ENCODE measurements around the gene ARSD. TPM values are rescaled to one million over a fixed set of nuclear protein-coding genes. Genes with fewer than 3 reads are reported as not detected.

ARSD gene
- polyA plus RNA-seq, 1 of the 3 experiments (the other 2 are of a cell fraction): 19.8 TPM

DNA sequence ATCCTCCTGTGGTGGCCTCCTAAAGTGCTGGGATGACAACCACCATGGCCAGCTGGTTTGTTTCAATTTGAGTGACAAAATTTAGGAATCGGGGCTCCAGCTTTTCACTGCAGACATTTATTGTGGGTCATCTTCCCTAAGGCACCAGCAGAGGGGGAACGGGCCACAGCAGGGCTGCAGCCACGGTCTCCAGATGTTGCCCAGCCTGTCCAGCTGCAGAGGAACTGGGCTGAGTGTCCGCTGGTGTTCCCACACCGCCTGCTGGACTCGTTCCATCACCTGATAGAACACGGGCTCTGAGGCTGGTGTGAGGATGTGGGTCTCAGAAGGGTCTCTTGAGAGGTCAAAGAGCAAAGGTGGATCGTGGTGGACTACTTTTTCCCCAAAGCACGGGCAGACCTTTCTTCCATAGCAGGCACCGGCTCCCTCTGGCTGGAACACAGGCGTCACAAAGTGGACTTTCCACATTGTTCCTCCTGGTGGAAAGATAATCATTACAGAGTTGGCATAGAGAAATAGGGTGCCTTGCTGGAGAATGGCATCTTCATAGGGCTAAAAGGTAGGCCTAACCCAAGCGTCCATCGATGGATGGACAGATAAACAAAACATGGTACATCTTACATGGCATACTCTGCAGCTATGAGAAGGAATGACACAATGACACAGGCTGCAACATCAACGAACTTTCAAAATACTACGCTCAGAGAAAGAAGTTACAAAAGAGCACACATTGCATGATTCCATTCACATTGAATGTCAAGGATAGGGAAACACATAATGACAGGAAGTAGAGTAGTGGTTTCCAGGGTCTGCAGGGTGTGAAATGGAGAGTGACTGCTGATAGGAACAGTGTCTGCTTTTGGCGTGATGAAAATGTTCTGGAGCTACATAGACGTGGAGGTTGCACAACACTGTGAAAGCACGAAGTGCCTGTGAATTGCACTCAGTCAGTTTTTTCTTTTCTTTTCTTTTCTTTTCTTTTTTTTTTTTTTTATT lies 5.9 kb upstream of the ARSD start:
- Histone ChIP-seq H3F3A (replicated peaks; ENCODE audit: insufficient read depth) (no peaks in the 10 kb centered on the region), H3K4me3 (ENCODE audit: low read depth in 2 of 2, low read length in 1 of 2) (no peak overlapping the region), H3K27me3 (ENCODE audit: insufficient read depth) (peaks cover 7% of the 10 kb centered on the region; the same call in 1 of the 2 replicates), H3K9me2 (no peaks in the 10 kb centered on the region), H3K9me3 (no peaks in the 10 kb centered on the region), H3K36me3 (replicated peaks in 1 of 2; ENCODE audit: control insufficient read depth in 1 of 2, insufficient read depth in 2 of 2, low read length in 1 of 2) (no peaks in the 10 kb centered on the region), H3K4me2 (no peak overlapping the region), H3K4me1 (ENCODE audit: control insufficient read depth in 1 of 2, insufficient read depth in 2 of 2, low read depth in 1 of 2, low read length in 1 of 2) (no peaks in the 10 kb centered on the region), H4K20me1 (ENCODE audit: insufficient read depth) (no peaks in the 10 kb centered on the region), H3K9ac (no peak overlapping the region), H3K79me2 (ENCODE audit: insufficient read depth) (no peaks in the 10 kb centered on the region), H2AFZ (ENCODE audit: low read depth) (no peak overlapping the region), H3K27ac (ENCODE audit: low read depth in 2 of 2, low read length in 1 of 2) (no peak overlapping the region)
- ChIA-PET POLR2A (no interaction called here), CTCF (no interaction called here)
- TF ChIP-seq RFX5 (IDR thresholded peaks at IDR 0.05; ENCODE audit: low read length) (no peak), FOXJ3 (CRISPR knock-in tag; IDR thresholded peaks at IDR 0.05) (no peak), EP300 (IDR thresholded peaks at IDR 0.05; ENCODE audit: borderline replicate concordance in 1 of 2, low read depth in 1 of 2, low read length in 1 of 2) (no peak), TAF1 (IDR thresholded peaks at IDR 0.05; ENCODE audit: borderline replicate concordance, low read depth, low read length) (no peak), RXRA (IDR thresholded peaks at IDR 0.05; ENCODE audit: borderline replicate concordance, low read depth) (no peak), YY1 (IDR thresholded peaks at IDR 0.05; ENCODE audit: low read depth) (no peak), SMC3 (IDR thresholded peaks at IDR 0.05; ENCODE audit: low read depth, low read length) (no peak), FOSL2 (IDR thresholded peaks at IDR 0.05; ENCODE audit: borderline replicate concordance, low read depth) (no peak), GATA2 (CRISPR knock-in tag; IDR thresholded peaks at IDR 0.05) (no peak), TCF12 (IDR thresholded peaks at IDR 0.05) (no peak), SIN3A (IDR thresholded peaks at IDR 0.05; ENCODE audit: borderline replicate concordance, low read depth, low read length) (no peak), NFIC (IDR thresholded peaks at IDR 0.05; ENCODE audit: borderline replicate concordance) (no peak), MEF2A (IDR thresholded peaks at IDR 0.05; ENCODE audit: borderline replicate concordance, low read depth) (no peak), IRF3 (IDR thresholded peaks at IDR 0.05; ENCODE audit: low read depth, low read length) (no peak), GABPA (IDR thresholded peaks at IDR 0.05; ENCODE audit: low read depth) (no peak), RCOR1 (IDR thresholded peaks at IDR 0.05; ENCODE audit: low read length) (no peak), USF2 (IDR thresholded peaks at IDR 0.05; ENCODE audit: borderline replicate concordance, low read depth, low read length) (no peak)
- TF ChIP-seq, protein P1, sequence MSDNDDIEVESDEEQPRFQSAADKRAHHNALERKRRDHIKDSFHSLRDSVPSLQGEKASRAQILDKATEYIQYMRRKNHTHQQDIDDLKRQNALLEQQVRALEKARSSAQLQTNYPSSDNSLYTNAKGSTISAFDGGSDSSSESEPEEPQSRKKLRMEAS (IDR thresholded peaks at IDR 0.05; ENCODE audit: low read depth): no peak
- TF ChIP-seq, protein P2, sequence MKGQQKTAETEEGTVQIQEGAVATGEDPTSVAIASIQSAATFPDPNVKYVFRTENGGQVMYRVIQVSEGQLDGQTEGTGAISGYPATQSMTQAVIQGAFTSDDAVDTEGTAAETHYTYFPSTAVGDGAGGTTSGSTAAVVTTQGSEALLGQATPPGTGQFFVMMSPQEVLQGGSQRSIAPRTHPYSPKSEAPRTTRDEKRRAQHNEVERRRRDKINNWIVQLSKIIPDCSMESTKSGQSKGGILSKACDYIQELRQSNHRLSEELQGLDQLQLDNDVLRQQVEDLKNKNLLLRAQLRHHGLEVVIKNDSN (IDR thresholded peaks at IDR 0.05; ENCODE audit: borderline replicate concordance, low read depth): no peak
- 61% methylated on average over 15 of the region's 18 CpGs for WGBS (ENCODE audit: low lambda C conversion rate)
- no peak for DNase-seq

All from SK-N-SH (cell line).